Kasumi-1 (cell line): Measurements from ENCODE around the gene SAMD4A.
A peak's percentile ranks its signal among the peaks of the same experiment; 100 is the strongest.

Experiments used
- DNase-seq, 2 experiments: peaks; one replicate each; lab custom pipeline; 2025; lab: John Stamatoyannopoulos, UW

SAMD4A gene

DNA sequence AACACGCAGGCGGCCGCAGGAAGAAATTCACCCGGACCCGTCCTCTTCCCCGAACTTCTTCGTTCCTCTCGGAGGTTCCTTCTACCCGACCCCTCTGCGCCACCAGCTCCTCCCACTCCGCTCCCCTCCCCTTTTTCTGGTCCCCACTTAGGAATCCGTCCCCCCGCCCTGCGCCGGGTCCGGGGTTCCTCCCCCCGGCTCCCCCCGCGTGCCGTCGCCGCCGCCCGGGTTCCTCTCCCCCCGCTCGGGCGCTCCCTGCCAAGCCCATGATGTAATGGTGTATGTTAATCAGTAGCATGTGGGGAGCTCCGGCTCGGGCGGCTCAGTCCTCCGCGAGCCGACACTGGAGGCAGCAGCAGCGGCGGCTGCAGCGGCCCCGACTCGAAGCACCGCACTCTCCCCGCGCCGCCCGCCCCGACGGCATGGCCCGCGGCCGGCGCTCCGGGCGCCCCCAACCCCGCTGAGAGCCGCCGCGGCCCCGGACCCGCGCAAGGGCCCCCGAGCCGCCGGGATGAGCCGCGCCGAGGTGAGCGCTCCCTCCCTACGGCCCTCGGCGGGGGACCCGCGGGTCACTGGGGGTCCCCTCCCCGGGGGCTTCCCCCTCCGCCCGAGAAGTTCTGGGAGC is 1.0 kb upstream of the SAMD4A start:
- peak; percentile 20 to 47 for DNase-seq

DNA sequence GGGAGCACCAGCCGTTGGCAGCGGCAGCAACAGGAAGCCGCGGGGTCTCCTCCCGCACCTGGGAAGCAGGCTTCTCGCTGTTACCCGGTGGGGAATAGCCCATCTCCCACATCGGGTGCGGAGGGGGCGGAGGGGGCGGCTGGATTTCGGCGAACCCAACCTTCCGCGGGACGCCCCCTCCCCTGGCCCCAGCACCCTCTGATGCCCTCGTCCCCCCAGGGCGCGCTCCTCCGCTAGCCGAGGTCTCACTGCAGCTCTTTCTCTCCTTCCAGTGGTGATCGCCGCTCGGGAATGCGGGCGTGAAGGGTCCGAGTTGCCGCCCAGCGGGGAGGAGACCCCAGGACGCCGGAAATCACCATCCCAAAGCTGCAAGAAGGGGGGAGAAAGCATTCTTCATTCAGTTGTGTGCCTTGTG is 303 bp downstream of the SAMD4A start:
- DNase-seq = no peak

DNA sequence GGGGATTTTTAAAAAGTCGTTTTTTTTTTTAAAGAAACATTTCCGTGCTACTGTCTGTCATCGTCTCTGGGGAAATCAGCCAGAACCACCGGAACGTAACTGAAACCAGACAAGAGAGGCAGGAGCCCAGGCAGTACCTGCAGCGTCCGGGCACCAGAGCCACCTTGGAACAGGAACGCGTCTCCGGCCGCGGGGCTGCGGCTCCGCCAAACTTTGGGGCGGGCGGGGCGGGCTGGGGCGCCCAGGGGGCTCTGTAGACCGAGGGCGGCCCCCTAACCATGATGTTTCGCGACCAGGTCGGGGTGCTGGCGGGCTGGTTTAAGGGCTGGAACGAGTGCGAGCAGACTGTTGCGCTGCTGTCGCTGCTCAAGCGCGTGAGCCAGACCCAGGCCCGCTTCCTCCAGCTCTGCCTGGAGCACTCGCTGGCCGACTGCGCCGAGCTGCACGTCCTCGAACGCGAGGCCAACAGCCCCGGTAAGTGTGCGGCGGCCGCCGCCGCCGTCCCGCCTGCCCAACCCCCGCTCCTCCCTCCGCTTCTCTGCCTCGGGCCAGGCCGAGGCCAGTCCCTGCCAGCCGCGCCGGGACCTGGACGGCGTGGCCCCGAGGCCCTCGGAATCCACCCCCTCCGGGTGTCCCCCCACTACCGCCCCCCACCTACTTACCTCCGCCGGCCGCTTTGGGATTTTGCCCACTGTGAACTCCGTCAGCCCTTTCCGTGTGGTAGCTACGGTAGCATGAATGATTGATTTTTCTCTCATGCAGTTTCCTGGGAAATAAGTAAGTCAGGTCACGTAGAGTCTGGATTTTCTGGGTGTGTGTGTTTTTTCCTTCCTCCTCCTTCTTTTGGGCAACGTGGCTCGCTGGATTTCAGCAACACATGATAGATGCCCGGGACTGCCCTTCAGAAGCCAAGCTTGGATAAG is 972 bp downstream of the SAMD4A start:
- peak; percentile 22 to 32 for DNase-seq

DNA sequence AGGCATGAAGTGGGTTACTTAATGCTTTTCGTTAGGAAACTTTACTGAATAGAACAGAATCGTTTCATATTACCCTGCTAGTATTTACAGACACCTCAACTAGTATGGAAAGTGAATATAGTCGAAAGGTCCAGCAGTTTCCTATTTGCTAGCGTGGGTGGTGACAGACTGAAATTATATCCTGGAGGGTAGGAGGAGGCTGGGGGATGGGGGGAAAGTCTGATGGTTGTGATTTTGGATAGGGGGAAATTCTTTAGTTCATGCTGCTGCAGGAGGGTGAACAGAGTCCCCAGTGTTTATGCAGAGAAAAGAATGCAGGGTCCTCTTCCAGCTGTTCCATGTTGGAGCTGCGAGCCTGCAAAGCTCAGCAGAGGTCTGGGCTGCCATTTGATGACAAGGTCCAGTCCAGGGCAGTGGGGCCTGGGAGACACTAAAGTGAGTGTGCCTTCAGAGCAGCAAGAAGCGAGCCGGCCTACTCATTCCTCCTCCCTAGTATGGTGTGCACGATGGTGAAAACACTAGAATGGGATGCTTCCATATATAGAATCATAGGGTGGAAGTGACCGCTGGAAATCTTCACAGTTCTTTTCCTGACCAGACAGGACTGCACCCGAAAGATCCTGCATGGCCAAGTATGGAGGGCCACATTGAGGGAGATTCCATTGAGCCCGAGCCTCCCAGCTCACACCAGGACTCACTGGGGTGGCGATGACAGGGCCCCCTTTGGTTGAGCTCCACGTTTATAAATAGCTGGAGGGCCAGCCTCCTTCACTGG is 2.1 kb downstream of the SAMD4A start:
- no peak for DNase-seq

DNA sequence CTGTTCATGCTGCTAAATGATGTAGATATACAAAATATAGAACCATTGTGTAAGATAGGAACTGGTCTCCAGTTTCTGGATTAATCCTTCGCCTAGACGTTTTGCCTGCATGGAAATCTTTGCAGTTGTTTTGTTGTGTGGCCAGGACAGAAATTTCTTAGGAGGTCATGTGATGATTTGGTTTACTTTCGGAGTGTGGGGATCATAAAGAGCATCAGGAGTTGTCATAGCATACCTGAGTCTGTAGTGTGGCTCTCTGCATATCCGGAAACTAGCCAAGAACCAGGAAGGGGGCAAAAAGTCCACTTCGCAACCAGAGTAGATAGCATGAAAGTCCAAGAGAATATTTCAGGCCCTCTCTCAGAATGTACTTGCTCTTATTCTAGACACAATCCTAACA is 3.1 kb downstream of the SAMD4A start:
- no peak for DNase-seq

DNA sequence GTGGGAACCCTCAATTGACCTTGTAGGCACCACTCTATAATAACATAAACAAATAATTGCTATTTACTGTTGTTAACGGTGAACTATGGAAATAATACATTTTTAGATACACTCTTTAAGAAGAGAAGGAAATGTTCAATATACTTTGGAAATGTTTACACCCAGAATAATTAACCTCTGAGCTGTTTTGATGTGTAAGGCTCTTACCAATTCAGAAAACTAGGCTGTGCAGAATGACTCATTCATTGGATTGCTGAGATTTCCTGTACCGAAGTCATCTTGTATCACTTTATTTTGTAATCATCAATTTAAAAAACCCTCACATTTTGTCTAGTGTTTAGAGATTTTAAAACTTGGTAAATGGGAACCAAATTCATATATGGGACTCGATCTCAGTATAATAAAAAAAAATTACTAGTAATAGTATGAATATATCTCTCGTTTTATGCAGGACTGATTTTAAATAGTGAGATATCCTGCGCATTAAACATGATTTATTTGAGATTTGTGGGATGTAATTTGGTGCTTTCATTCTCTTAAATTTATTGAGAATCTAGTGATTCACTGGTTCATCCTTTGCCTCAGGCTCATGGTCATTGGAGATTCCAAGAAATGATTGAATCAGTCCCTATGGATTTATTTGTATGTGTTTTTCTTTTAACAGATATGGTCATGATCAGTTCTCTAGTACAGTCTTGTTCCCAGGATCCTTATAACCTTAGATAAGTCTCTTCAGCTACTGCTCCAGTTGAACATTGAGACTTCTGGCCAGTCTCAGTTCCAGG is 3.9 kb downstream of the SAMD4A start:
- no peak for DNase-seq

DNA sequence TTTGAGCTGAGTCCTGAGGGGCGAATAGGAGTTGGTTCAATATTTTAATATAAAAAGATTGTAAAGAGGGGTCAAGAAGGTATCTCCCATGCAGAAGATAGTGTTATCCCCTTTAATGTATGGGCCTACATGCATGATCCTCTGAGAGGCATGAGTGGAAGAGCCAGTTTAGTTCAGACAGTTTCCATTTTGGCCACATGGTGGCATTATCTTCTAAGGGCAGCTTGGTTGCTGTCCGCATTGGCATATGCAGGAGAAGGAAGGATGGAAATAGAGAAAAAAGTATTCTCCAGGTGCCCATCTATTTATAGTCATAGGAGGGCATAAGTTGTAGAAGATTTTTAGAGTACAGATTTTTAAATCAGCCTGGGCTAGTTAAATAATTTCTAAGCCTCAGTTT is 5.4 kb downstream of the SAMD4A start:
- peak; percentile 62 to 63 for DNase-seq

DNA sequence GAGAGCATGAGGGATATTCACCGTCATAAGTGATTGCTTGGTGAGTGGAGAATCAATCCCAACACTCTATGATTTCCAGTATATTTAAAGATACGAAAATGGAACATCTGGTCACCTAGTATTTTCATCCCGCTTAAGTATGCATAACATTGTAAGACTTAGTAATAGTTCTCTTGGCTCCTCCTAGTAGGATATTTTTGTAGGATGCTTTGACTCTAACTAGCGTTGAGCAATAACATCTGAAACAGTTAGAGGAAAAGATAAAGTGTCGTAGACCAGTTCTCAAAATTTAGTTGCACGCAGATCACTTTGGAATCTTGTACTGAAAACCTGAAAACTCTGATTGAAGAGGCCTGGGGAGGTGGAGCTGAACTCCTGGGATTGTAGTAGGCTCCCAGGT is 7.6 kb downstream of the SAMD4A start:
- no peak for DNase-seq

DNA sequence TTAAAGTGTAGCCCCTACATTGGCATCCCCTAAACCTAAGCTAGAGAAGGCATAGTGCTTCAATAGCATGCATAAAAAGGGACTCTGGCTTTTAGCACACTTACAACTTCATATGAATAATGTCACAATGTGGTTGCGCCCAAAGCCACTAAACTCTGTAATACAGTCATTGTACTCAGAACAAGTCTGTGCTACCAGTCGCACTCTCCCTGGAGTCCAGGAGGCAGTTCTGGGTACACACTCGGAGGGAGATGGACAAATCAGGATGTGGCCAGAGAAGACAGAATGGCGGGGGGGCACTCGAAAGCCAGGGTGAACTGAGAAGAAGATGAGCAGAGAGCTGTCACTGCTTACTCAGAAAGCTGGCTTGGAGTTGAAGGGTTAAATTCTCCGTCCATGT is 10.6 kb downstream of the SAMD4A start:
- no peak for DNase-seq

DNA sequence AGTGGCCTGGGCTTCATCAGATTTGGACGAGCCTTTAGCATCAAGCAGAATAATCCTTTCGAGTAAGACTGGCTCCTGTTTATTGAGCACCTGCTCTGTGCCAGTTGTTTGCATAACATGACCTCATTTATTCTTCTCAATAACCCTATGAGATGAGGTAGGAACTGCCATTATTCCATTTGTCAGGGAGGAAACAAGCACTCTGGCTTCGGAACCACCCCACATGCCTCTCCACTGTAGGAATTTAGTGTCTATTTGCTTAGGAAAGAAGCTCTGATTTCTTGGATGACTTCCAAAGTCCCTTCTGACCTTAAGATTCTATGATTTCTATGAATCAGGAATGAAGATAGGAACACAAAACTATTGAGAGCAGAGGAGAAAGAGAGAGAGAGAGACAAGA is 11.0 kb downstream of the SAMD4A start:
- DNase-seq = no peak

DNA sequence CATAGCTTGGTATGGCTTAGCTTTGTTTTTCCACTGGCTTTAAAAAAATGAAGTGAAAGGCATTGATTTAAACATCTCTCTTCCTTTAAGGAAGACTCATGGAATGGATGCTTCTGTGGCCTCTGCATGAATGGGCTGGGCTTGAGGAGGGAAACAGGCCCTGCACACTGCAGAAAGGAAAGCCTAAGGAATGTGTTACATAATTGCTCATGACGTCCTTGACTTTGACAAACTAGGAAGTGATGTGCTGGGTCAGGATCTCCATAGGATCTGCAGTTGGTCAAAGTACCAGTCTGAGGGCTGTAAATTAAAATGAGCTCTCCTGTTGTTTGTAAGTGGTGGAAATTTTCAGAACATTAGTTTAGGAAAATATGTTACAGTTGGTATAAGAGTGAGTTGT is 12.7 kb downstream of the SAMD4A start:
- no peak for DNase-seq

DNA sequence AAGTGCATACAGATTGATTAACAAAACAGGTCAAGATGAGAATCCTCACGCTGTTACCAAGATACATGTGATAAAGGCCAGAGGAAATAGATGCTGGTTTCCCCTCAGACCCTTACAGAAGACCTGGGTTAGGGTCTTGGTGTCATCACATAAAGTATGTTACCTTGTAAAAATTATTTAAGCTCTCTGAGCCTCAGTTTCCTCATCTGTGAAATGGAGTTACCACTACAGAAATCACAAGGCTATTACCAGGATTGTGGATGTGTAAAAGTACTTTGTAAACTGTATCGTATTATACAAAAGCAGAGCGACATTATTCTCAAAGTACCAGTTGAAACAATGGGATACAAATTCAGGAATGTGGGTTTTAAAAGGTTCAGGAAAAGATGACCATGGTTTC is 14.0 kb downstream of the SAMD4A start:
- DNase-seq = no peak

DNA sequence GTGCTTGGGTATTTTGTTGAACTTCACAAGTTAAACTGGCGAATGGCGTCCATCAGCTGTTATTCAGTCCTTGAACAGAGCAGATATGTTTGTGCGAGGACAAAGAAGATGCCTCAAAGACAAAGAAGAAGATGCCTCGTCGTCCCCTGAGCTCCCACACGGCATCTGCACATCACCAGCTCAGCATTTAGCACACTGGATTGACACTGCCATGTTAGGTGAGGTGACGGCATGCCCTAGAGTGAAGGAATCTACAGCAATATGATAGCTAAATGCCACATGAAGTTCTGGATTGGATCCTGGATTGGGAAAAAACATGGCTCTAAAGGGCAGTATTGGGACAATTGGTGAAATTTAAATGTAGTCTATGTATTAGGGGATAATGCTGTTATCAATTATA is 15.4 kb downstream of the SAMD4A start:
- DNase-seq = no peak

DNA sequence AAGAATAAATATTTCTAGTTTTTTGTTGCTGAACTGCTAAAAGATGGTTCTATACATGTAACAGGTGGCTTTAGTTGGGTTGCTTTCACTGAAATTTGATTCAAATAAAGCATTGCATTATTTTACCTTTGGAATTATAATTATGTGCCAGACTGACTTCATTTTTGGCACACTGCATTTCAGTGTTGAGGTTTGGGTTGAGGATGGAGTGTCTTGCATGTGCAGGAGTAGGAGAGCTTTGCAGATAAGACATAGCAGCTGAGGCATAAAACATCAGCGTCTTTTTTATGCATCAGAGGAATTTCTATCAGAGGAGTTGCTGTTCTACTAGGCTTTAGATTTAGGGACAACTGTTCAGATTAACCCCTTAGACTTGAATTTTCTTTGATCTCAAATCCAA is 17.2 kb downstream of the SAMD4A start:
- DNase-seq = no peak

DNA sequence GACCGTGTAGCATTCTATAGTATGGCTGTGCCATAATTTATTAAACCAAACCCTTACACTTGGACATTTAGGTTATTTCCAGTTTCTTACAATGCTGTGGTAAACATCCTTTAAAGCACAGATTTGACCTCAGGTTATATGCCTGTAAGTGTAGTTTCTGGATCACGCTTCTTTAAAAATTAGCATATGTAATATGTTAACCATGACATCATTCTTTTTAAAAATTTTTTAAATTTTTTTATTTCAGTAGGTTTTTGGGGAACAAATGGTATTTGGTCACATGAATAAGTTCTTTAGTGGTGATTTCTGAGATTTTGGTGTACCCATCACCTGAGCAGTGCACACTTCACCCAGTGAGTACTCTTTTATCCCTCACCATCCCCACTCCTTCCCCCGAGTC is 18.3 kb downstream of the SAMD4A start:
- no peak for DNase-seq

DNA sequence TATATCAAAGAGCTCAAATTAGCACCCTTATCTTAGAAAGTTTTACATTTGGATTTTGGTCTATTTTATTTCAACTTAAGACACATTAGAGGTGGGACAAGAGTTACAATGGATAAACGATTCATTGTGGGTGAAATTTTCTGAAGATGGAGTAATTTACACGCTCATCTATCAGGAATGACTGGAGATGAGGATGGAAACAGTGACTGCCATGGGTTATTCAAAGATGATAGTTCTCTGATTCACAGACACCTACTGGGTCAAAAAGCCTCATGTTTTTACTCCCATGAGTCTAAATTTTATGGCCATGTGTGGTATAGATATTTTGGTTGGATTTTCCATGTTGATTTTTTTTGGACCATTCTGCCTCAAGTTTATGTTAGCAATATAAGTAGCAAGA is 22.1 kb downstream of the SAMD4A start:
- DNase-seq = no peak

DNA sequence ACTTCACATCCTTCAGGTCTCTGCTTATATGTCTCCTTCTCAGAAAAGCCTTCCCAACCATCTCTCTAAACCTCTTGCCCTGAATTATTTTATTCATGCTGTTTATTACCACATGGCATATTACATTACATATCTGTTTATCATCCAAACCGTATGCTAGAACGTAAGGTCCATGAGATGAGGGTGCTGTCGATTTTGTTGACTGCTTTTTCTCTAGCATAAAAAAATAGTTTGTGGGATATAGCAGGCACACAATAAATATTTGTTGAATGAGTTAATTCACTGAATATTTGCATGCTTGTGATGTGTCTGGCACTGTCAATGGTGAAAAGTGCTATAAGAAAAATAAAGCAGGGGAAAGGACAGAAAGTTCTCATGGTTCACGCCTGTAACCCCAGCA is 22.9 kb downstream of the SAMD4A start:
- DNase-seq = no peak

DNA sequence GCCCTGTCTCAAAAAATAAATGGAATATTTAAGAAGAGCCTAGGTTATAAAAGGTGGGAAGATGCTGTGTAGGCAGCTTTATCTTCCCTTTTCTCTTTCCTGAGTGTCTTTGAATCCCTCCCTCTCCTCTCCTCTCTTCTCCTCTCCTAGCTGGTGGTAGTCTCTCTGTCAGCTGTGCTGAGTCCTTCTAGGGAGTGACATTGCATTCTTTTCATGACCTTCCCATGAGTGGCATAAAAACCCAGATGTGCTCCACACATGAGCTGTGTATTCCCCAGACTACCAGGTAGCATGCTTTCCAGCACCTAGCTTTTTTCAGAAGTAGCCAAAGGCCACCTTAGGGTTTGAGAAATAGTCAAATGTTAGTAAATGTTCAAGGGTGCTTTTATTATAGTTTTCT is 23.6 kb downstream of the SAMD4A start:
- no peak for DNase-seq

DNA sequence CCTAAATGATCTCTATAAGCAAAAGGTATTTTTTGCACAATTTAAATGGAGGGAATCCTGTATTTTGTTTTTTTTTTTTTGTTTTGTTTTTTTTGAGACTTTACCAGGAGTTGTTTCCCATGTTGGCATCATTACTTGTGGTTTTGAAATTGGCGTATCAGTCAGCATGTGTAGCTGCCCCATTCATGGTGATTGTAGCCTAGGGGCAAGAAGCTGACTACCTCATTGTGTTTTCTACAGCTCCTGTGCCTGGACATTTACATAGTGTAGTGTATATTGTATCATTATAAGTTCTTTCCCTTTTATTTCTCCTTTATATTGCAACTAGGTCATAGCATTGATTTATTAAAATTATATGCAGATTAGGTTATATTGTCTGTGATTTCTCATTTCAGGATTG is 24.5 kb downstream of the SAMD4A start:
- DNase-seq = no peak

DNA sequence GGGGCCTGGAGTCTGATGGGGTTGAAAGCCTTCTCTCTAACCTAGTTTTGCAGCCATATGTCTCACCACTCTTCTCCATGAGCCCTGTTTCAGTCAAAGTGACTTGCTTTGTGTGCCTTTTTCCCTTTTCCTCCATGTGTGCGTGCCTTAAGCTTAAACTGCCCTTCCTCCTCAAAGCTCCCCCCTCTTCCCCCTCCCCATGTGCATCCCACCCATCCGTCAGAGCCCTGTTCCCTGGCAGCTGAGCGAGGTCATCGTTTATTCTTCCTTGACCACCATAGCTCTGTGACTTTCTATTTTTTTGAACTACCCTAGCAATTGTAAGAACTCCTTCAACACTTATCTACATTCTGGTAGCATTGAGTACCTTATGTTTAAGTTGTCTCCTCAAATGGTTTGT is 24.9 kb downstream of the SAMD4A start:
- DNase-seq = no peak

DNA sequence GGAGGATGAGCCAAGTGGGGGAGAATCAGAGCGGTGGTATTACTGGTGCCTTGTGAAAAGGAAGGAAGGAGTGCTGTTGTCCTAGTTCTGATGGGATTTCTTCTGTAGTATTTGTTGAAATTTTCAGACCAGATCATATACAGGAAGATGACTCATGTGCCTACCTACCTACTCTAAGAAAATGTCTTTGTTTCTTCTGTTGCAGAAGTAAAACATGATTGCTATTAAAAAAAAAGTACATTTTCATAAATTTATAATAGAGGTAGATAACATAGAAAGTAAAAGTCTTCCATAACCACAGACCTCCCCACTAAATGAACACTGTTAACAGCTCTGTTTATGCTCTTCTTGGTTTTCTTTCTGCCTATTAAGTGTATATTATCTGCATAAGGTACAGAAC is 26.9 kb downstream of the SAMD4A start:
- DNase-seq = peak in 1 of 2 experiments; percentile 12

DNA sequence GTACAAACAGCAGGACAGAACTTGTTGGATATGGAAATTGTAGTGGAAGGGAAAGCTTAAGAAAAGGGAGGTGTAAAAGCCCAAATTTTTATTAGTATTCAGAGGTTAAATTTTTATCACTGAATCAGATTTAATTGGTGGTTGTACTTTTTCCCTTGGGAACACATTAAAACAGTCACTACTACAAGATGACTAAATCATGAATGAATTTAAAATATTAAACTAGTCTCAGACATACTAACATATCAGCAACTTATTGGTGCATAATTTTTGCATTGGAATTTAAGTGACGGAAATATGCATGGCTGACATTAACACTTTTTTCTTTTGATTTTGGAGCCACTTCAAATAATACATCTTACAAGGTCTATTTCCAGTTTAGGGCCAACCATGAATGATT is 27.6 kb downstream of the SAMD4A start:
- no peak for DNase-seq
